H1 (cell line): Measurements from ENCODE around the gene TRAK1. TPM values are rescaled to one million over a fixed set of nuclear protein-coding genes. Genes with fewer than 3 reads are reported as not detected.

Source experiments
- CTCF ChIA-PET: fragments of 300-600 bp; sonication (Branson Sonifier 250); formaldehyde crosslinking; loops from one replicate; lab custom pipeline; 2021; ENCODE audit not compliant: partially characterized antibody; lab: Charles Lee
- POLR2A ChIA-PET: fragments of 300-600 bp; sonication (Branson Sonifier 250); formaldehyde crosslinking; loops from one replicate; lab custom pipeline; 2021; ENCODE audit warnings: inconsistent platforms; ENCODE audit not compliant: partially characterized antibody; lab: Charles Lee
- DNase-seq, 2 experiments: peaks; one replicate each; pipeline versions ENCODE4 v3.0.0 to v3.0.0-alpha.2; 2010 to 2022; ENCODE audit warnings: low spot score in 2 of 2, low read depth in 1 of 2, mixed read lengths in 1 of 2
- FAIRE-seq: peaks from 2 replicates; lab custom pipeline; 2011; peaks lifted over from hg19 to GRCh38; lab: Jason Lieb, UNC
- H2AFZ ChIP-seq: 2 replicates; pipeline ENCODE4 v1.8.1; 2012; ENCODE audit warnings: low read length, inconsistent platforms
- H2AK5ac ChIP-seq: 2 replicates; pipeline ENCODE4 v1.6.1; 2013; ENCODE audit warnings: low read depth, low read length
- H2BK120ac ChIP-seq: replicated peaks from 2 replicates; pipeline ENCODE3; 2013; ENCODE audit warnings: low read depth, low read length, inconsistent platforms
- H2BK12ac ChIP-seq: 2 replicates; pipeline ENCODE4 v1.6.1; 2013; ENCODE audit warnings: low read depth, low read length
- H2BK15ac ChIP-seq: 2 replicates; pipeline ENCODE4 v1.6.1; 2013; ENCODE audit warnings: low read length
- H2BK20ac ChIP-seq: 2 replicates; pipeline ENCODE4 v1.6.1; 2013; ENCODE audit warnings: low read length
- H2BK5ac ChIP-seq: 2 replicates; pipeline ENCODE4 v1.6.1; 2013; ENCODE audit warnings: low read depth, low read length
- H3K14ac ChIP-seq: 2 replicates; pipeline ENCODE4 v1.6.1; 2013; ENCODE audit warnings: inconsistent platforms; ENCODE audit not compliant: insufficient read length
- H3K18ac ChIP-seq: 2 replicates; pipeline ENCODE4 v1.6.1; 2013; ENCODE audit warnings: low read length; ENCODE audit errors: extremely low read depth
- H3K23ac ChIP-seq: 2 replicates; pipeline ENCODE4 v1.6.1; 2013; ENCODE audit warnings: inconsistent platforms; ENCODE audit not compliant: insufficient read length
- H3K23me2 ChIP-seq: 2 replicates; pipeline ENCODE4 v1.6.1; 2013; ENCODE audit warnings: low read depth, low read length
- H3K27ac ChIP-seq: 2 replicates; pipeline ENCODE4 v1.6.1; 2011; ENCODE audit warnings: low read depth, low read length, inconsistent platforms
- H3K27me3 ChIP-seq, 4 experiments: replicated peaks in 1 of 4; 1 replicate in 1 of 4; 2 replicates in 3 of 4; pipeline versions ENCODE4 v1.6.1 to v1.8.1; 2011 to 2013; ENCODE audit warnings: low read length in 3 of 4, mild to moderate bottlenecking in 3 of 4, inconsistent platforms in 2 of 4, mixed read lengths in 2 of 4, moderate library complexity in 1 of 4; ENCODE audit not compliant: control insufficient read depth in 3 of 4, insufficient read depth in 3 of 4; ENCODE audit errors: extremely low read depth in 1 of 4
- H3K36me3 ChIP-seq, 4 experiments: 2 replicates each; pipeline versions ENCODE4 v1.6.1 to v1.8.1; 2011 to 2013; ENCODE audit warnings: mild to moderate bottlenecking in 4 of 4, low read length in 3 of 4, moderate library complexity in 2 of 4, control low read depth in 1 of 4, inconsistent platforms in 1 of 4; ENCODE audit not compliant: insufficient read depth in 4 of 4, control insufficient read depth in 2 of 4
- H3K4ac ChIP-seq: replicated peaks from 2 replicates; pipeline ENCODE3; 2013; ENCODE audit warnings: low read length, low read depth, mixed read lengths, inconsistent platforms; ENCODE audit not compliant: insufficient read length
- H3K4me1 ChIP-seq, 4 experiments: replicated peaks in 1 of 4; 1 replicate in 1 of 4; 2 replicates in 3 of 4; pipeline versions ENCODE4 v1.6.1 to v1.8.1; 2011 to 2013; ENCODE audit warnings: low read length in 3 of 4, inconsistent platforms in 2 of 4, mixed read lengths in 1 of 4; ENCODE audit not compliant: insufficient read depth in 4 of 4, control insufficient read depth in 3 of 4
- H3K4me2 ChIP-seq, 2 experiments: 2 replicates each; pipeline versions ENCODE4 v1.6.1 to v1.8.1; 2011 to 2013; ENCODE audit warnings: low read depth in 2 of 2, low read length in 2 of 2, control low read depth in 1 of 2, inconsistent platforms in 1 of 2, mild to moderate bottlenecking in 1 of 2; ENCODE audit not compliant: insufficient read depth in 1 of 2
- H3K4me3 ChIP-seq, 4 experiments: fragments of 200-600, 300-600 bp in 1 of 4; sonication (generic), shearing (Covaris generic), sonication (Bioruptor Twin) in 1 of 4; 2 replicates each; pipeline versions ENCODE4 v1.5.1 to v1.8.1; 2011 to 2016; ENCODE audit warnings: low read length in 4 of 4, low read depth in 3 of 4, control low read depth in 2 of 4, inconsistent platforms in 2 of 4, mild to moderate bottlenecking in 2 of 4, mixed read lengths in 1 of 4, moderate library complexity in 1 of 4; ENCODE audit not compliant: insufficient read depth in 2 of 4; ENCODE audit errors: extremely low read depth in 1 of 4
- H3K56ac ChIP-seq: replicated peaks from 2 replicates; pipeline ENCODE3; 2013; ENCODE audit warnings: low read depth, mild to moderate bottlenecking, mixed read lengths, low read length, inconsistent platforms; ENCODE audit not compliant: insufficient read length
- H3K79me1 ChIP-seq: 2 replicates; pipeline ENCODE4 v1.6.1; 2013; ENCODE audit warnings: low read depth, low read length, control low read depth
- H3K79me2 ChIP-seq, 2 experiments: 2 replicates each; pipeline versions ENCODE4 v1.6.1 to v1.8.1; 2012 to 2013; ENCODE audit warnings: low read length in 2 of 2, mild to moderate bottlenecking in 2 of 2, inconsistent platforms in 1 of 2; ENCODE audit not compliant: insufficient read depth in 2 of 2, control insufficient read depth in 1 of 2
- H3K9ac ChIP-seq, 4 experiments: replicated peaks in 1 of 4; 1 replicate in 1 of 4; 2 replicates in 3 of 4; pipeline versions ENCODE4 v1.6.1 to v1.8.1; 2011 to 2013; ENCODE audit warnings: low read depth in 3 of 4, low read length in 3 of 4, control low read depth in 2 of 4, mild to moderate bottlenecking in 2 of 4, moderate library complexity in 2 of 4, inconsistent platforms in 1 of 4; ENCODE audit errors: extremely low read depth in 1 of 4
- H3K9me3 ChIP-seq, 2 experiments: 2 replicates each; pipeline versions ENCODE4 v1.6.1 to v1.8.1; 2012 to 2013; ENCODE audit warnings: mild to moderate bottlenecking in 2 of 2, moderate library complexity in 2 of 2, control low read depth in 1 of 2, inconsistent platforms in 1 of 2, low read depth in 1 of 2, low read length in 1 of 2, mixed read lengths in 1 of 2; ENCODE audit not compliant: insufficient read depth in 2 of 2
- H4K20me1 ChIP-seq, 2 experiments: replicated peaks in 1 of 2; 2 replicates each; pipeline versions ENCODE3 to v1.8.1; 2011 to 2013; ENCODE audit warnings: inconsistent platforms in 2 of 2, low read length in 2 of 2, mild to moderate bottlenecking in 1 of 2; ENCODE audit not compliant: insufficient read depth in 2 of 2, control insufficient read depth in 1 of 2
- H4K5ac ChIP-seq: 2 replicates; pipeline ENCODE4 v1.6.1; 2013; ENCODE audit warnings: low read length, low read depth, mixed read lengths, inconsistent platforms; ENCODE audit not compliant: insufficient read length
- H4K8ac ChIP-seq: 2 replicates; pipeline ENCODE4 v1.8.0; 2013; ENCODE audit warnings: mild to moderate bottlenecking, moderate library complexity, low read length, inconsistent platforms; ENCODE audit not compliant: insufficient read depth; ENCODE audit errors: extremely low read depth
- H4K91ac ChIP-seq: replicated peaks from 2 replicates; pipeline ENCODE3; 2013; ENCODE audit warnings: low read length, mixed read lengths, inconsistent platforms; ENCODE audit not compliant: insufficient read length
- ASH2L ChIP-seq: fragments of 200-600, 300-600 bp; sonication (generic); IDR thresholded peaks from one replicate; pipeline ENCODE4 v1.7.1; 2017; ENCODE audit warnings: low read length
- CHD1 ChIP-seq: IDR thresholded peaks from 2 replicates; pipeline ENCODE4 v1.6.1; 2012; ENCODE audit warnings: low read depth, low read length, improper control_type of control experiment
- FOSL1 ChIP-seq: IDR thresholded peaks from 2 replicates; pipeline ENCODE4 v1.6.1; 2011; ENCODE audit warnings: mild to moderate bottlenecking, low read depth, low read length, moderate library complexity; ENCODE audit not compliant: insufficient read depth
- KDM5A ChIP-seq: fragments of 200-600 bp; IDR thresholded peaks from 2 replicates; pipeline ENCODE4 v1.7.1; 2012; ENCODE audit warnings: mild to moderate bottlenecking, low read length, inconsistent platforms, mixed read lengths
- PHF8 ChIP-seq: fragments of 200-600 bp; sonication (generic); conservative IDR thresholded peaks from 2 replicates; pipeline ENCODE4 v1.7.1; 2012; ENCODE audit warnings: low read depth, mild to moderate bottlenecking, inconsistent platforms, low read length, moderate library complexity
- RAD21 ChIP-seq, 2 experiments: IDR thresholded peaks in 1 of 2; conservative IDR thresholded peaks in 1 of 2; 2 replicates each; pipeline ENCODE4 v1.6.1; 2011; ENCODE audit warnings: low read depth in 2 of 2, low read length in 2 of 2, improper control_type of control experiment in 1 of 2, inconsistent platforms in 1 of 2, mild to moderate bottlenecking in 1 of 2, moderate library complexity in 1 of 2
- SIN3A ChIP-seq, 2 experiments: IDR thresholded peaks in 1 of 2; conservative IDR thresholded peaks in 1 of 2; 2 replicates each; pipeline ENCODE4 v1.6.1; 2011 to 2012; ENCODE audit warnings: low read length in 2 of 2, improper control_type of control experiment in 1 of 2, low read depth in 1 of 2, mild to moderate bottlenecking in 1 of 2
- SUZ12 ChIP-seq: fragments of 200-600 bp; sonication (generic); IDR thresholded peaks from 2 replicates; pipeline ENCODE4 v1.6.1; 2012; ENCODE audit warnings: mild to moderate bottlenecking, inconsistent platforms, low read length, moderate library complexity, mixed read lengths
- TEAD4 ChIP-seq: IDR thresholded peaks from 2 replicates; pipeline ENCODE4 v1.6.1; 2012; ENCODE audit warnings: low read depth, low read length, inconsistent platforms, mixed read lengths
- USF2 ChIP-seq: IDR thresholded peaks from 2 replicates; pipeline ENCODE4 v1.6.1; 2011; ENCODE audit warnings: low read length, improper control_type of control experiment
- ZNF274 ChIP-seq: IDR thresholded peaks from 2 replicates; pipeline ENCODE4 v1.7.0; 2012; ENCODE audit warnings: low read length, borderline replicate concordance; ENCODE audit errors: extremely low read depth
- WGBS, 2 experiments: shearing (Covaris generic) in 1 of 2; methylation state at CpG; one replicate each; pipeline versions ENCODE4 v1.1.6 to v1.1.7; 2013 to 2015; ENCODE audit warnings: low lambda C conversion rate in 2 of 2, mixed read lengths in 2 of 2, inconsistent platforms in 1 of 2, low coverage in 1 of 2, missing lambda C conversion rate in 1 of 2; ENCODE audit not compliant: insufficient replicate concordance in 2 of 2, insufficient coverage in 1 of 2, insufficient read length in 1 of 2; ENCODE audit errors: extremely low coverage in 1 of 2, missing lambda C conversion rate in 1 of 2; 5-methylcytosine and 5-hydroxymethylcytosine counted together
- polyA plus RNA-seq, 7 experiments: library from polyadenylated mRNA; depleted of rRNA in 3 of 7; stranded (reverse) in 5 of 7; unstranded in 2 of 7; fragments of >200 nt in 5 of 7; fragments of 200-250 nt in 2 of 7; gene quantifications; 1 replicate in 5 of 7; 2 replicates in 1 of 7; 4 replicates in 1 of 7; pipeline versions ENCODE4 v1.2.1 to v1.2.3, GENCODE V29; 2011 to 2013; ENCODE audit warnings: missing spikeins in 2 of 7, mixed read lengths in 2 of 7
- total RNA-seq: library from RNA; stranded (reverse); fragmentation: NEBNext Ultra II Directional; extraction: Animal tissue kit (Norgen Biotek cat#: 25700); gene quantifications from 2 replicates; pipeline ENCODE4 v1.2.1, GENCODE V29; 2021

TRAK1 gene
- total and polyA plus RNA-seq, 2 of the 8 experiments (the other 6 are each of a cell fraction or from before 2014, with no cell fraction given): 21.3 to 32.7 TPM

DNA sequence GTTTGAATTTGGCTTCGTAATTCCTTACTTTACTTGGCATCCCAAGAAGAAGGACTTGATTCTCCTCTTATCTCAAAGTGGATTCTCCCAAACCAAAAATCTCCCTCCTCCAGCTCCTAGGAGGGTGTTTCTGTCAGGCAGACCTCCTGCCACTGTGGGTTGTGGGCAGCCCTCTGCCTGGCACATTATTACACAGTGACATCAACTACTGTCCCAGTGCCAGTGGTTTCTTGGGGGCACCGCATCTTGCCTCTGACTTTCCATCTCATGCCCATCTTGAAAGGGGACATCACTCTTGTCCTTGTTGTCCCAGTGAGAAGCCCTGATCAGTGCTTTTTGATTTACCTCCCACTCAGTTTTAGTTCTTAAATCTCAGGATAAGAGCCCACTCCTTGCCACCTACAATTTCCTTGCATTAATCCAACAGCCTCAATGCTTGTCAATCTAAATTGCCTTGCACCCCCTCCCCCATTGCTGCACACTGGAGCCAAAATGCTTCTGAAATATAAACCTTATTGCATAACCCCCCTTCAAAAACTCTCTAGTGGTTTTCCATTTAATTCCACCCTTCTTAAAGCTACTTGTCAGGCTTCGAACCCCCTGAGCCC, 81.0 kb downstream of the TRAK1 start:
- CTCF ChIA-PET: interaction anchor here (0.6 to 4.3 kb wide), 8 partner anchors 11 to 42 kb away, joined by 3 to 34 read pairs (median 3); no protein-coding TSS in a partner anchor
- TF ChIP-seq CHD1: no peak
- no peak for TF ChIP-seq USF2
- TF ChIP-seq FOSL1: no peak
- no peak for TF ChIP-seq ZNF274
- TF ChIP-seq SIN3A (conservative IDR thresholded peaks at IDR 0.05 in 1 of 2, IDR thresholded peaks at IDR 0.05 in 1 of 2; ENCODE audit: low read depth in 1 of 2, low read length in 2 of 2): no peak
- no peak for TF ChIP-seq SUZ12
- no peak for TF ChIP-seq PHF8
- TF ChIP-seq RAD21 (IDR thresholded peaks at IDR 0.05 in 1 of 2, conservative IDR thresholded peaks at IDR 0.05 in 1 of 2; ENCODE audit: low read depth in 2 of 2, low read length in 2 of 2): no peak
- TF ChIP-seq KDM5A: no peak
- no peak for TF ChIP-seq TEAD4
- TF ChIP-seq ASH2L: no peak

More for the DNA sequence above, 81.0 kb downstream of the TRAK1 start:
- H3K79me2 ChIP-seq: peaks cover 0 to 32% of the 10 kb centered on the region in 2 experiments; a peak in 2 of 4 replicates
- no peak overlapping the region for H3K18ac ChIP-seq
- no peak overlapping the region for H3K4me3 ChIP-seq
- FAIRE-seq (no peak), DNase-seq (no peak)
- WGBS, 2 experiments: 93% methylated on average over 3 of the region's 3 CpGs; no CpG with 5 or more reads in 1 of the 2 experiments
- H3K23me2 ChIP-seq: no peaks in the 10 kb centered on the region
- no peak overlapping the region for H4K91ac ChIP-seq
- H2BK20ac ChIP-seq: no peak overlapping the region
- H3K4me1 ChIP-seq: no peaks in the 10 kb centered on the region
- POLR2A ChIA-PET: interaction anchor here (0.7 kb wide), 1 partner anchor 12 kb away, joined by 3 read pairs; no protein-coding TSS in a partner anchor
- no peaks in the 10 kb centered on the region for H3K27me3 ChIP-seq
- no peaks in the 10 kb centered on the region for H3K36me3 ChIP-seq
- peaks cover 3 to 4% of the 10 kb centered on the region in 2 experiments for H4K20me1 ChIP-seq
- no peak overlapping the region for H2AK5ac ChIP-seq
- no peak overlapping the region for H4K8ac ChIP-seq
- no peak overlapping the region for H3K4ac ChIP-seq
- H3K14ac ChIP-seq: no peak overlapping the region
- H3K79me1 ChIP-seq: peaks cover 5% of the 10 kb centered on the region; the same call in 1 of the 2 replicates
- no peak overlapping the region for H2BK5ac ChIP-seq
- no peak overlapping the region for H3K23ac ChIP-seq
- H3K9ac ChIP-seq: no peak overlapping the region
- no peak overlapping the region for H2AFZ ChIP-seq
- H2BK120ac ChIP-seq: no peak overlapping the region
- H2BK15ac ChIP-seq: no peak overlapping the region
- H2BK12ac ChIP-seq: no peak overlapping the region
- H3K9me3 ChIP-seq: no peaks in the 10 kb centered on the region
- no peak overlapping the region for H3K56ac ChIP-seq
- H3K4me2 ChIP-seq: no peak overlapping the region
- no peak overlapping the region; the same call in 1 of the 2 replicates for H3K27ac ChIP-seq
- no peak overlapping the region for H4K5ac ChIP-seq
